Heart left ventricle (tissue), 16 donors: ENCODE measurements around the gene IGSF8. TPM values are rescaled to one million over a fixed set of nuclear protein-coding genes. Genes with fewer than 3 reads are reported as not detected.

ENCODE experiments used
- ATAC-seq, 4 donors: fragments of 200-7000 bp; cut with Tn5 transposase; one replicate each; pipeline ENCODE4 v1.9.1; 2020 to 2022; ENCODE audit warnings: moderate library complexity in 4 of 4, mild to moderate bottlenecking in 3 of 4, moderate number of reproducible peaks in 1 of 4
- DNase-seq, 5 donors: peaks; one replicate each; pipeline ENCODE4 v3.0.0-alpha.2; 2020
- H3K27ac ChIP-seq, 12 donors: fragments of 200-600 bp; sonication (generic) in 4 of 12; one replicate each; pipeline versions ENCODE4 v1.5.0 to v1.8.0; 2016 to 2022; ENCODE audit warnings: mild to moderate bottlenecking in 2 of 12
- H3K27me3 ChIP-seq, 9 donors: fragments of 200-600 bp; sonication (generic) in 2 of 9; one replicate each; pipeline versions ENCODE4 v1.5.1 to v1.8.0; 2016 to 2022; ENCODE audit warnings: mild to moderate bottlenecking in 3 of 9
- H3K36me3 ChIP-seq, 9 donors: fragments of 200-600 bp; sonication (generic) in 2 of 9; one replicate each; pipeline versions ENCODE4 v1.5.0 to v1.8.0; 2018 to 2022; ENCODE audit warnings: mild to moderate bottlenecking in 2 of 9
- H3K4me1 ChIP-seq, 12 donors: fragments of 200-600 bp; sonication (generic) in 4 of 12; one replicate each; pipeline versions ENCODE4 v1.5.0 to v1.8.0; 2016 to 2022; ENCODE audit warnings: mild to moderate bottlenecking in 3 of 12
- H3K4me3 ChIP-seq, 12 donors: fragments of 200-600 bp; sonication (generic) in 4 of 12; one replicate each; pipeline versions ENCODE4 v1.5.0 to v1.8.0; 2017 to 2022; ENCODE audit warnings: mild to moderate bottlenecking in 9 of 12, moderate library complexity in 4 of 12
- H3K9me3 ChIP-seq, 12 donors: fragments of 200-600 bp; sonication (generic) in 4 of 12; one replicate each; pipeline versions ENCODE4 v1.5.0 to v1.8.0; 2016 to 2022; ENCODE audit warnings: mild to moderate bottlenecking in 1 of 12
- CTCF ChIP-seq, 12 donors: fragments of 200-600 bp; sonication (generic) in 4 of 12; IDR thresholded peaks; one replicate each; pipeline versions ENCODE4 v1.5.0 to v1.8.0; 2018 to 2022; ENCODE audit warnings: antibody characterized with exemption in 12 of 12, mild to moderate bottlenecking in 5 of 12
- POLR2A ChIP-seq, 2 donors: fragments of 450-650 bp; IDR thresholded peaks; one replicate each; pipeline ENCODE4 v1.6.1; 2017; ENCODE audit warnings: antibody characterized with exemption in 2 of 2, mild to moderate bottlenecking in 2 of 2, moderate library complexity in 2 of 2
- WGBS, 4 donors: extraction: QIAGEN DNeasy Blood & Tissue Kit in 2 of 4; methylation state at CpG; one replicate each; pipeline versions ENCODE4 v1.1.5 to v1.1.7; 2013 to 2018; 5-methylcytosine and 5-hydroxymethylcytosine counted together
- intact Hi-C, 10 donors: fragments of 100-400 bp; cut with DNase I; formaldehyde crosslinking; loops; one replicate each; pipeline versions ENCODE4 v1.11.1 to v1.14.2; 2022
- polyA plus RNA-seq, 2 donors: library from polyadenylated mRNA; stranded (reverse); fragments of 200-250 nt; gene quantifications; one replicate each; pipeline ENCODE4 v1.2.3, GENCODE V29; 2013
- total RNA-seq, 9 donors: library from RNA; depleted of rRNA in 2 of 9; stranded (reverse); fragments of >200 nt in 2 of 9; fragmentation: NEBNext Ultra II Directional in 3 of 9; extraction: Animal tissue kit (Norgen Biotek cat#: 25700) in 3 of 9; gene quantifications; one replicate each; pipeline versions ENCODE4 v1.1.0 to v1.2.4, GENCODE V29; 2016 to 2023
- donor health status: ischemic (EF 13 %, LVEDD 7.1; RV severe dilation, severe dysfunction).
- donor health status: healthy with polysubstance abuse.
- donor health status: DM: no; HTN: yes; CAD: no.
- donor health status: DM: no; HTN: no; CAD: no.
- donor health status: ischemic (EF 25% LVEDD 6.9; RV normal size, moderate dysfunction).
- donor health status: ischemic (EF 25% LVEDD 5.7; RV mildly dilated, moderate dysfunction).
- donor health status: healthy.
- donor health status: DM: yes; HTN: yes; CAD: no.
- donor health status: ischemic (EF 35%, LVEDD 5.7; RV mildly dilated, moderate dysfunction).
- donor health status: nonischemic (EF 11% LVEDD 7.7; RV severe dilation, severe dysfunction).
- donor health status: DM: yes; HTN: yes; CAD: no.
- donor health status: PGD.
- donor health status: ischemic (EF 29% LVEDD 5.4; RV normal size, mild dysfunction).
- donor health status: nonischemic (EF 23%, LVEDD 6.1; RV moderate dilation, normal function).

The IGSF8 gene
- total and polyA plus RNA-seq, 11 donors, result 15.0 to 49.3 (median 24.8) TPM

- Histone ChIP-seq H3K36me3 (peaks cover 0 to 89% (median 53%) of the 10 kb centered on the region in 9 donors), H3K4me3 (no peak overlapping the region), H3K27me3 (no peaks in the 10 kb centered on the region), H3K4me1 (peaks cover 0 to 68% (median 29%) of the 10 kb centered on the region in 12 donors), H3K27ac (peak overlapping the region in 10 of 12 donors; percentile 75 to 95 (median 82)), H3K9me3 (no peaks in the 10 kb centered on the region)
- ATAC-seq, result no peak
- DNase-seq, result no peak
- intact Hi-C loops, result no loop called here
- 77 to 88% (median 87%) methylated on average over 6 to 11 of the region's 11 CpGs for WGBS, 4 donors
- TF ChIP-seq POLR2A (IDR thresholded peaks at IDR 0.05) (no peak), CTCF (IDR thresholded peaks at IDR 0.05) (no peak)
Observed at GRCh38 chr1:160129966-160130365, 31.5 kb upstream of the IGSF8 start.

GRCh38 chr1:160129558-160129957 is 31.1 kb upstream of the IGSF8 start:
- no peak overlapping the region for H3K4me3 ChIP-seq
- peaks cover 0 to 88% (median 52%) of the 10 kb centered on the region in 9 donors for H3K36me3 ChIP-seq
- intact Hi-C loops, result no loop called here
- H3K4me1 ChIP-seq, result peaks cover 0 to 72% (median 29%) of the 10 kb centered on the region in 12 donors
- peak overlapping the region in 10 of 12 donors; percentile 11 to 95 (median 82) for H3K27ac ChIP-seq
- no peaks in the 10 kb centered on the region for H3K27me3 ChIP-seq
- TF ChIP-seq POLR2A (IDR thresholded peaks at IDR 0.05) (no peak), CTCF (IDR thresholded peaks at IDR 0.05) (no peak)
- WGBS, 4 donors, result 84 to 94% (median 88%) methylated on average over 3 of the region's 3 CpGs
- no peaks in the 10 kb centered on the region for H3K9me3 ChIP-seq
- ATAC-seq (no peak), DNase-seq (no peak)

GRCh38 chr1:160129046-160129445 is 30.6 kb upstream of the IGSF8 start:
- WGBS, 4 donors, result 89 to 93% (median 91%) methylated on average over 5 of the region's 5 CpGs
- Histone ChIP-seq H3K27me3 (no peaks in the 10 kb centered on the region), H3K9me3 (no peaks in the 10 kb centered on the region), H3K27ac (peak overlapping the region; percentile 11 to 95 (median 81)), H3K4me1 (peaks cover 0 to 77% (median 34%) of the 10 kb centered on the region in 12 donors), H3K36me3 (peaks cover 0 to 88% (median 53%) of the 10 kb centered on the region in 9 donors), H3K4me3 (no peak overlapping the region)
- ATAC-seq (no peak), DNase-seq (no peak)
- intact Hi-C loops, result no loop called here
- TF ChIP-seq POLR2A (IDR thresholded peaks at IDR 0.05), result no peak
- no peak for TF ChIP-seq CTCF (IDR thresholded peaks at IDR 0.05)

GRCh38 chr1:160128636-160129035 is 30.2 kb upstream of the IGSF8 start:
- Histone ChIP-seq H3K4me3 (no peak overlapping the region), H3K27me3 (no peaks in the 10 kb centered on the region), H3K9me3 (no peaks in the 10 kb centered on the region), H3K4me1 (peaks cover 0 to 81% (median 37%) of the 10 kb centered on the region in 12 donors), H3K27ac (peak overlapping the region; percentile 11 to 95 (median 81)), H3K36me3 (peaks cover 0 to 90% (median 55%) of the 10 kb centered on the region in 9 donors)
- DNase-seq (no peak), ATAC-seq (no peak)
- TF ChIP-seq POLR2A (IDR thresholded peaks at IDR 0.05) (no peak), CTCF (IDR thresholded peaks at IDR 0.05) (no peak)
- intact Hi-C loops, result no loop called here
- WGBS, 4 donors, result 85 to 91% (median 89%) methylated on average over 18 of the region's 18 CpGs
